Gastroesophageal sphincter (tissue), 4 donors: ENCODE results near the gene RAET1G. TPM values are rescaled to one million over a fixed set of nuclear protein-coding genes. Genes with fewer than 3 reads are reported as not detected.
"Not testable (repeated sequence)": the region's sequence is repeated elsewhere in the genome, so short reads cannot be mapped to it uniquely, and the experiment has no call there.

Experiments used
- ATAC-seq: fragments of 150-250 bp; one replicate; pipeline ENCODE4 v1.9.1; 2016; ENCODE audit warnings: mild to moderate bottlenecking, moderate library complexity
- H3K27ac ChIP-seq, 4 donors: fragments of 200-600 bp; sonication (generic) in 3 of 4; 1 replicate in 3 of 4; 2 replicates in 1 of 4; pipeline ENCODE4 v1.5.1; 2016 to 2019
- H3K27me3 ChIP-seq: fragments of 200-600 bp; sonication (generic); one replicate; pipeline ENCODE4 v1.5.1; 2019
- H3K36me3 ChIP-seq, 2 donors: fragments of 200-600 bp; sonication (generic); one replicate each; pipeline ENCODE4 v1.5.1; 2019; ENCODE audit warnings: control low read depth in 1 of 2
- H3K4me1 ChIP-seq, 3 donors: fragments of 200-600 bp; sonication (generic); 1 replicate in 2 of 3; 2 replicates in 1 of 3; pipeline ENCODE4 v1.5.1; 2016 to 2019; ENCODE audit warnings: control low read depth in 2 of 3
- H3K4me3 ChIP-seq, 2 donors: fragments of 200-600 bp; sonication (generic); one replicate each; pipeline ENCODE4 v1.5.1; 2019; ENCODE audit warnings: mild to moderate bottlenecking in 1 of 2, moderate library complexity in 1 of 2
- H3K9me3 ChIP-seq, 3 donors: fragments of 200-600 bp; sonication (generic); one replicate each; pipeline ENCODE4 v1.5.1; 2017 to 2019; ENCODE audit warnings: control low read depth in 2 of 3
- CTCF ChIP-seq, 4 experiments: fragments of 200-600 bp in 2 of 4; fragments of 450-650 bp in 2 of 4; sonication (generic) in 1 of 4; IDR thresholded peaks; one replicate each; pipeline ENCODE4 v1.5.1; 2017 to 2019; ENCODE audit warnings: antibody characterized with exemption in 4 of 4, mild to moderate bottlenecking in 2 of 4, moderate library complexity in 2 of 4
- EP300 ChIP-seq: sonication (generic); formaldehyde crosslinking; IDR thresholded peaks from one replicate; pipeline ENCODE4 v1.6.1; 2017; ENCODE audit warnings: antibody characterized with exemption, mild to moderate bottlenecking
- POLR2A ChIP-seq, 2 donors: fragments of 450-650 bp; IDR thresholded peaks; one replicate each; pipeline ENCODE4 v1.6.1; 2017; ENCODE audit warnings: antibody characterized with exemption in 2 of 2, mild to moderate bottlenecking in 2 of 2, moderate library complexity in 1 of 2
- POLR2AphosphoS5 ChIP-seq: sonication (generic); formaldehyde crosslinking; IDR thresholded peaks from one replicate; pipeline ENCODE4 v1.6.1; 2017; ENCODE audit warnings: antibody characterized with exemption
- WGBS, 2 donors: methylation state at CpG; one replicate each; pipeline ENCODE4 v1.1.5; 2018; ENCODE audit warnings: low coverage in 1 of 2; 5-methylcytosine and 5-hydroxymethylcytosine counted together
- total RNA-seq, 4 donors: library from RNA; depleted of rRNA; stranded (reverse); fragments of >200 nt; gene quantifications; one replicate each; pipeline ENCODE4 v1.1.0, GENCODE V29; 2016

RAET1G gene
- total RNA-seq, 4 donors from 2014 or later: 1.4 TPM; not detected in 3

- peak; percentile 73 for ATAC-seq
- Histone ChIP-seq H3K4me1 (peaks cover 15 to 39% (median 28%) of the 10 kb centered on the region in 3 donors), H3K4me3 (no peak overlapping the region), H3K27ac (peak overlapping the region in 3 of 4 donors; percentile 73 to 83 (median 76)), H3K9me3 (no peaks in the 10 kb centered on the region), H3K36me3 (no peaks in the 10 kb centered on the region), H3K27me3 (no peaks in the 10 kb centered on the region)
- TF ChIP-seq CTCF (IDR thresholded peaks at IDR 0.05) (peak in 1 of 4 experiments; percentile 6), EP300 (no peak), POLR2AphosphoS5 (peak; percentile 87), POLR2A (IDR thresholded peaks at IDR 0.05) (no peak)
- 0% methylated on average over 1 to 2 of the region's 7 CpGs for WGBS, 2 donors
Measured at GRCh38 chr6:149895048-149895590, 27.8 kb downstream of the RAET1G start.

- H3K4me3 ChIP-seq, H3K36me3 ChIP-seq, H3K9me3 ChIP-seq, H3K27ac ChIP-seq, H3K27me3 ChIP-seq, ATAC-seq: not testable (repeated sequence)
- H3K4me1 ChIP-seq: peaks cover 13 to 24% (median 23%) of the 10 kb centered on the region in 3 donors
- 71 to 87% methylated on average over 6 of the region's 6 CpGs for WGBS, 2 donors
Measured at GRCh38 chr6:149891864-149892263, 31.1 kb downstream of the RAET1G start.

GRCh38 chr6:149891259-149891658, 31.7 kb downstream of the RAET1G start:
- TF ChIP-seq EP300: no peak
- Histone ChIP-seq H3K4me3 (no peak overlapping the region), H3K4me1 (peaks cover 8 to 18% (median 17%) of the 10 kb centered on the region in 3 donors), H3K36me3 (no peaks in the 10 kb centered on the region), H3K27ac (no peak overlapping the region), H3K27me3 (no peaks in the 10 kb centered on the region), H3K9me3 (no peaks in the 10 kb centered on the region)
- ATAC-seq: no peak
- WGBS, 2 donors: 73 to 87% methylated on average over 3 of the region's 3 CpGs

GRCh38 chr6:149890629-149891045, 32.3 kb downstream of the RAET1G start:
- WGBS, 2 donors: 48 to 62% methylated on average over 4 to 6 of the region's 6 CpGs
- no peak for TF ChIP-seq POLR2A (IDR thresholded peaks at IDR 0.05)
- TF ChIP-seq POLR2AphosphoS5: no peak
- no peaks in the 10 kb centered on the region for H3K9me3 ChIP-seq
- ATAC-seq: no peak
- no peaks in the 10 kb centered on the region for H3K27me3 ChIP-seq
- peaks cover 2 to 12% (median 10%) of the 10 kb centered on the region in 3 donors for H3K4me1 ChIP-seq
- H3K4me3 ChIP-seq: no peak overlapping the region
- no peaks in the 10 kb centered on the region for H3K36me3 ChIP-seq
- H3K27ac ChIP-seq: no peak overlapping the region

GRCh38 chr6:149889326-149889725, 33.6 kb downstream of the RAET1G start:
- Histone ChIP-seq H3K27me3 (no peaks in the 10 kb centered on the region), H3K4me1 (peaks cover 0 to under 1% (median 0%) of the 10 kb centered on the region in 3 donors), H3K9me3 (no peaks in the 10 kb centered on the region), H3K4me3 (no peak overlapping the region), H3K27ac (no peak overlapping the region), H3K36me3 (no peaks in the 10 kb centered on the region)
- TF ChIP-seq CTCF (IDR thresholded peaks at IDR 0.05) (no peak), POLR2AphosphoS5 (no peak), POLR2A (IDR thresholded peaks at IDR 0.05) (no peak), EP300 (no peak)
- 65 to 77% methylated on average over 4 to 7 of the region's 7 CpGs for WGBS, 2 donors
- ATAC-seq: no peak

- Histone ChIP-seq H3K4me1 (peaks cover 0 to 7% (median 0%) of the 10 kb centered on the region in 3 donors), H3K4me3 (no peak overlapping the region), H3K9me3 (no peaks in the 10 kb centered on the region), H3K36me3 (no peaks in the 10 kb centered on the region), H3K27me3 (no peaks in the 10 kb centered on the region), H3K27ac (no peak overlapping the region)
- TF ChIP-seq POLR2A (IDR thresholded peaks at IDR 0.05): no peak
- TF ChIP-seq EP300: no peak
- TF ChIP-seq POLR2AphosphoS5: no peak
- no peak for TF ChIP-seq CTCF (IDR thresholded peaks at IDR 0.05)
- no CpG with 5 or more reads among the region's 1 CpG for WGBS, 2 donors
- no peak for ATAC-seq
Measured at GRCh38 chr6:149888659-149889058, 34.3 kb downstream of the RAET1G start.
